GM23338 (cell line): ENCODE data around the gene TUBB4A.

ENCODE experiments used
- CTCF ChIP-seq, 2 experiments: fragments of 200-600 bp in 1 of 2; sonication (generic) in 1 of 2; conservative IDR thresholded peaks; 2 replicates each; pipeline versions ENCODE4 v1.5.1 to v1.6.1; 2016 to 2017; ENCODE audit warnings: antibody characterized with exemption in 2 of 2, low read depth in 2 of 2, mild to moderate bottlenecking in 2 of 2, moderate library complexity in 1 of 2
- EZH2 ChIP-seq: fragments of 200-600 bp; sonication (generic); IDR thresholded peaks from one replicate; pipeline ENCODE4 v1.8.0; 2017; ENCODE audit warnings: antibody characterized with exemption, mild to moderate bottlenecking, low read depth; ENCODE audit not compliant: unreplicated experiment
- REST ChIP-seq: IDR thresholded peaks from one replicate; pipeline ENCODE4 v1.6.1; 2018; ENCODE audit warnings: antibody characterized with exemption; ENCODE audit not compliant: unreplicated experiment

GRCh38 chr19:6472713-6473112 is 29.4 kb downstream of the TUBB4A start:
- TF ChIP-seq REST = no peak
- no peak for TF ChIP-seq CTCF (conservative IDR thresholded peaks at IDR 0.05; ENCODE audit: low read depth in 2 of 2)
- TF ChIP-seq EZH2 = no peak
